Heart left ventricle (tissue), 13 donors: Measurements from ENCODE around the gene TARBP1.

Experiments
- CTCF ChIP-seq, 12 donors: fragments of 200-600 bp; sonication (generic) in 4 of 12; IDR thresholded peaks; one replicate each; pipeline versions ENCODE4 v1.5.0 to v1.8.0; 2018 to 2022; ENCODE audit warnings: antibody characterized with exemption in 12 of 12, mild to moderate bottlenecking in 5 of 12
- POLR2A ChIP-seq, 2 donors: fragments of 450-650 bp; IDR thresholded peaks; one replicate each; pipeline ENCODE4 v1.6.1; 2017; ENCODE audit warnings: antibody characterized with exemption in 2 of 2, mild to moderate bottlenecking in 2 of 2, moderate library complexity in 2 of 2
- donor health status: ischemic (EF 13 %, LVEDD 7.1; RV severe dilation, severe dysfunction).
- donor health status: DM: no; HTN: yes; CAD: no.
- donor health status: DM: no; HTN: no; CAD: no.
- donor health status: ischemic (EF 25% LVEDD 6.9; RV normal size, moderate dysfunction).
- donor health status: ischemic (EF 25% LVEDD 5.7; RV mildly dilated, moderate dysfunction).
- donor health status: ischemic (EF 35%, LVEDD 5.7; RV mildly dilated, moderate dysfunction).
- donor health status: nonischemic (EF 11% LVEDD 7.7; RV severe dilation, severe dysfunction).
- donor health status: DM: yes; HTN: yes; CAD: no.
- donor health status: PGD.
- donor health status: ischemic (EF 29% LVEDD 5.4; RV normal size, mild dysfunction).
- donor health status: nonischemic (EF 23%, LVEDD 6.1; RV moderate dilation, normal function).

- TF ChIP-seq POLR2A (IDR thresholded peaks at IDR 0.05) (no peak), CTCF (IDR thresholded peaks at IDR 0.05) (no peak)
Measured at GRCh38 chr1:234440348-234440747, 38.6 kb downstream of the TARBP1 start.
